ENCODE data around the gene HRG. TPM values are rescaled to one million over a fixed set of nuclear protein-coding genes. Genes with fewer than 3 reads are reported as not detected.
"Not testable (repeated sequence)": the region's sequence is repeated elsewhere in the genome, so short reads cannot be mapped to it uniquely, and the experiment has no call there.

HRG gene
- total RNA-seq, 1 donor from 2014 or later: not detected

DNA sequence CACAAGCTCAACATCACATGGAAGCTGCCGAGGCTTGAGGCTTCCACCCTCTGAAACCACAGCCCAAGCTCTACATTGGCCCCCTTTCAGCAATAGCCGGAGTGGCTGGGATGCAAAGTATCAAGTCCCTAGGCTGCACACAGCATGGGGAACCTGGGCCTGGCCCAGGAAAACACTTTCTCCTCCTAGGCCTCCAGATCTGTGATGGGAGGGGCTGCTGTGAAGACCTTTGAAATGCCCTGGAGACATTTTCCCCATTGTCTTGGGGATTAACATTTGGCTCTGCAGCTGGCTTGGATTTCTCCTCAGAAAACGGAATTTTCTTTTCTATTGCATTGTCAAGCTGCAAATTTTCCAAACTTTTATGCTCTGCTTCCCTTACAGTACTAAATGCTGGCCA lies 18.2 kb downstream of the HRG start:
- Mint-ChIP-seq H3K4me3 (no peak overlapping the region), H3K4me1 (no peaks in the 10 kb centered on the region), H3K27me3 (ENCODE audit: low read depth) (peaks cover 14% of the 10 kb centered on the region), H3K36me3 (ENCODE audit: low read depth) (no peaks in the 10 kb centered on the region), H3K27ac (ENCODE audit: unreplicated experiment) (no peak overlapping the region), H3K9me3 (peaks cover 4% of the 10 kb centered on the region)
- no peak for DNase-seq (ENCODE audit: low read depth, low spot score)
- TF ChIP-seq, protein P1, sequence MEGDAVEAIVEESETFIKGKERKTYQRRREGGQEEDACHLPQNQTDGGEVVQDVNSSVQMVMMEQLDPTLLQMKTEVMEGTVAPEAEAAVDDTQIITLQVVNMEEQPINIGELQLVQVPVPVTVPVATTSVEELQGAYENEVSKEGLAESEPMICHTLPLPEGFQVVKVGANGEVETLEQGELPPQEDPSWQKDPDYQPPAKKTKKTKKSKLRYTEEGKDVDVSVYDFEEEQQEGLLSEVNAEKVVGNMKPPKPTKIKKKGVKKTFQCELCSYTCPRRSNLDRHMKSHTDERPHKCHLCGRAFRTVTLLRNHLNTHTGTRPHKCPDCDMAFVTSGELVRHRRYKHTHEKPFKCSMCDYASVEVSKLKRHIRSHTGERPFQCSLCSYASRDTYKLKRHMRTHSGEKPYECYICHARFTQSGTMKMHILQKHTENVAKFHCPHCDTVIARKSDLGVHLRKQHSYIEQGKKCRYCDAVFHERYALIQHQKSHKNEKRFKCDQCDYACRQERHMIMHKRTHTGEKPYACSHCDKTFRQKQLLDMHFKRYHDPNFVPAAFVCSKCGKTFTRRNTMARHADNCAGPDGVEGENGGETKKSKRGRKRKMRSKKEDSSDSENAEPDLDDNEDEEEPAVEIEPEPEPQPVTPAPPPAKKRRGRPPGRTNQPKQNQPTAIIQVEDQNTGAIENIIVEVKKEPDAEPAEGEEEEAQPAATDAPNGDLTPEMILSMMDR (conservative IDR thresholded peaks at IDR 0.05): no peak

DNA sequence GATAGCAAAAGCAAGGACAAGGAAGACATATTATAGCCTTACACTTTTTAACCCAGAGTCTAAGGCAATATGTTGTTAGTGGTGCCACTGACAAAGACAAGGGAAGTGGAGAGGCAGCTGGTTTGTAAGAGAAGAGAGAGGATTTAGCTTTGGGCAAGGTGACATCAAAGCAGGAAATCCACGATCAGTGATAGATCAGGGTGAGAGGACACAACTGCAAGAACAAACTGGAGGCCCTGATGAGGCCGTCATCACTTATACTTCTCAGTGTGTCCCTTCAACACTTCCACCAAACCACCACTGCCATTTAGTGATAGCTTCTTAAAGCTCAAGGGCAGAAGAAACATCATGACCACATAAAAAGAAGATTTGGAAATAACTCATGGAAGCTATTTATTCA lies 20.7 kb downstream of the HRG start:
- H3K36me3 Mint-ChIP-seq (ENCODE audit: low read depth); H3K4me1 Mint-ChIP-seq: not testable (repeated sequence)

DNA sequence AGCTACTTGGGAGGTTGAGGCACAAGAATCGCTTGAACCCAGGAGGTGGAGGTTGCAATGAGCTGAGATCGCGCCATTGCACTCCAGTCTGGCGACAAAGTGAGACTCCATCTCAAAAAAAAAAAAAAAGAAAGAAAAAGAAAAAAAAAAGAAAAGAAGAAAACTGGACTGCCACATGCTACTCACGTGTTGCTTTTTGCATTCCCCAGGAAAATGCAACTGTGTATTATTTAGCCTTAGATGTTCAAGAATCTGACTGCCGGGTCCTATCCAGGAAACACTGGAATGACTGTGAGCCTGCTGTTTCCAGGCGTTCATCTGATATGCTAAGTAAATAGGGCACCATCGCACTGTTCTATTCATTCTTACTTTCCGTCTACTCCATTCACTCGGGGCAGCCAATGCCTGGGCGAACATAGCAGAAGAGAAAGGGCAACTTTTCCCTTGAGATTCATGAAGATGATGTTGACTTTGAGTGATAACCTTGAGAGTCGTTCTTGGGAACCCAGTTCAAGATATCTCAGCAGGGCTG lies 21.4 kb downstream of the HRG start:
- Mint-ChIP-seq H3K27ac (ENCODE audit: unreplicated experiment) (no peak overlapping the region), H3K4me3 (no peak overlapping the region), H3K36me3 (ENCODE audit: low read depth) (no peaks in the 10 kb centered on the region), H3K27me3 (ENCODE audit: low read depth) (peaks cover 25% of the 10 kb centered on the region), H3K4me1 (no peaks in the 10 kb centered on the region), H3K9me3 (peaks cover 4% of the 10 kb centered on the region)
- TF ChIP-seq, protein P1 (conservative IDR thresholded peaks at IDR 0.05): no peak
- no peak for DNase-seq (ENCODE audit: low read depth, low spot score)

More for the DNA sequence above, 20.7 kb downstream of the HRG start:
- H3K4me3 Mint-ChIP-seq; DNase-seq (ENCODE audit: low read depth, low spot score); H3K9me3 Mint-ChIP-seq; H3K27ac Mint-ChIP-seq (ENCODE audit: unreplicated experiment): not testable (repeated sequence)
- peaks cover 20% of the 10 kb centered on the region for H3K27me3 Mint-ChIP-seq (ENCODE audit: low read depth)

DNA sequence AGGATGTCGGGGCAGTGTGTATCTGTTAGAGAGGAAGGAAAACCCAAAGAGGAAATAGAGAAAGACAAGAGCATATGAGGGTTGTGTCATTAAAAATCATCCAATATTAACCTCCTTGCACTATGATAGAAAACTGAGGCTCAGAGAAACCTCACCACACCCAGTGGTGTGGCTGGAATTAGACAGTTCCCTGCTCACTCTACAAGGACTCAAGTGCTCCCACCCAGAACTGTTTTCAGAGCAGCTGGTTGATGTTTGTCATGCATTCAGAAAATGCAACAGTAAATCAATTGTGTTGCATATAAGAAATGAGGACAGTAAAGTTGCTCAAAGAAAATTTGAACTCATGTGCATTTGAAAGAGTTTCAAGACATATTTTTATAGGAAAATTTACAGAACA lies 24.5 kb downstream of the HRG start:
- not testable (repeated sequence) for DNase-seq (ENCODE audit: low read depth, low spot score); H3K36me3 Mint-ChIP-seq (ENCODE audit: low read depth); H3K27ac Mint-ChIP-seq (ENCODE audit: unreplicated experiment); H3K4me3 Mint-ChIP-seq; H3K4me1 Mint-ChIP-seq; H3K9me3 Mint-ChIP-seq
- peaks cover 25% of the 10 kb centered on the region for H3K27me3 Mint-ChIP-seq (ENCODE audit: low read depth)

DNA sequence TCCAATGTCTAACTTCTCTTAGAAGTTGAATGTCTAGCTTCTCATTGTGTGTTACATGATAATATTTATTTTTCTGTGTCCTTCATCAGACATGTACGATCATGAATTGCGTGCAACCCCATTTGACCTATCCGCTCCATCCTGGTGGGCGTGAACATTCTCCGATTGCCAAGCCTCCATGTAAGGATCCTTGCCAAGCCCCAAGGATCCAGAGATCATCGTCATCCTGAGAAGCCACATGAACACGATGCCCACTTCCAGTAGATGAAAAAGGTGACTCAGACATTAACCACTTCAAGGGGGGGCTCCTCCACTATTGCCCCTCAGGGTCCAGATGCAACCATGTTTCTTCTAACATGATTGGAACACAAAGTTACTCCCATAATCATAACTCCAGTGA lies 25.9 kb downstream of the HRG start:
- Mint-ChIP-seq H3K36me3 (ENCODE audit: low read depth) (no peaks in the 10 kb centered on the region), H3K4me3 (no peak overlapping the region), H3K27me3 (ENCODE audit: low read depth) (peaks cover 25% of the 10 kb centered on the region), H3K4me1 (no peaks in the 10 kb centered on the region), H3K27ac (ENCODE audit: unreplicated experiment) (no peak overlapping the region), H3K9me3 (no peaks in the 10 kb centered on the region)
- DNase-seq (ENCODE audit: low read depth, low spot score): no peak
- TF ChIP-seq, protein P1 (conservative IDR thresholded peaks at IDR 0.05): no peak

DNA sequence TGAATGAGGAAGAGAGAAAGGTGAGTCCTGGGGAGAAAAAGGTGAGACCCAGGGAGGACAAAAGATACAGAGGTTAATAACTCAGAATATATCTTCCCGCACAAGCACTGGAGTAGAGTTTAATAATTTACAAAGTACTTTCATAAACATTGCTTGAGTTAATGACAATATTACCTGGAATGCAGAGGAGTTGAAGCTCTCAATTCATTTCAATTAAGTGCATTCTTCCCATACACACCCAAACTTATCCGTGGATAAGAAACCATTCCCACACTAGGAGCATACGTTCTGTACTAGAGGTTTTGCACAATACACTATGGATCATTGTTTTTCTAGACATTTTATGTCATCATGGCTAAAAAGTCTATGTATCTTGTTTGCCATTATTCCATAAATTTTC lies 28.0 kb downstream of the HRG start:
- DNase-seq (ENCODE audit: low read depth, low spot score): no peak
- Mint-ChIP-seq H3K4me1 (no peaks in the 10 kb centered on the region), H3K4me3 (no peak overlapping the region), H3K27me3 (ENCODE audit: low read depth) (peaks cover 18% of the 10 kb centered on the region), H3K9me3 (no peaks in the 10 kb centered on the region), H3K36me3 (ENCODE audit: low read depth) (no peaks in the 10 kb centered on the region), H3K27ac (ENCODE audit: unreplicated experiment) (no peak overlapping the region)
- TF ChIP-seq, protein P1 (conservative IDR thresholded peaks at IDR 0.05): no peak

Data from neural crest cell (in vitro differentiated cells).